Esophagus squamous epithelium (tissue), 4 donors: ENCODE results near the gene PPP1R7.

Source experiments
- CTCF ChIP-seq, 6 experiments: fragments of 450-650 bp in 4 of 6; fragments of 200-600 bp in 2 of 6; sonication (generic) in 2 of 6; IDR thresholded peaks; one replicate each; pipeline ENCODE4 v1.5.1; 2016 to 2019; ENCODE audit warnings: antibody characterized with exemption in 6 of 6, mild to moderate bottlenecking in 4 of 6, moderate library complexity in 4 of 6
- POLR2A ChIP-seq, 4 donors: fragments of 450-650 bp; IDR thresholded peaks; one replicate each; pipeline ENCODE4 v1.6.1; 2017; ENCODE audit warnings: antibody characterized with exemption in 4 of 4, mild to moderate bottlenecking in 4 of 4, moderate library complexity in 3 of 4

- TF ChIP-seq POLR2A (IDR thresholded peaks at IDR 0.05) (no peak), CTCF (IDR thresholded peaks at IDR 0.05) (no peak)
Measured at GRCh38 chr2:241126201-241126611, 24.1 kb upstream of the PPP1R7 start.
